Limb (tissue), 2 donors: ENCODE measurements around the gene NUCB1.
"Not testable (repeated sequence)": the region's sequence is repeated elsewhere in the genome, so short reads cannot be mapped to it uniquely, and the experiment has no call there.

Experiments
- DNase-seq, 2 donors: peaks; one replicate each; pipeline ENCODE4 v3.0.0-alpha.2; 2016; ENCODE audit errors: extremely low spot score in 2 of 2

NUCB1 gene

DNA sequence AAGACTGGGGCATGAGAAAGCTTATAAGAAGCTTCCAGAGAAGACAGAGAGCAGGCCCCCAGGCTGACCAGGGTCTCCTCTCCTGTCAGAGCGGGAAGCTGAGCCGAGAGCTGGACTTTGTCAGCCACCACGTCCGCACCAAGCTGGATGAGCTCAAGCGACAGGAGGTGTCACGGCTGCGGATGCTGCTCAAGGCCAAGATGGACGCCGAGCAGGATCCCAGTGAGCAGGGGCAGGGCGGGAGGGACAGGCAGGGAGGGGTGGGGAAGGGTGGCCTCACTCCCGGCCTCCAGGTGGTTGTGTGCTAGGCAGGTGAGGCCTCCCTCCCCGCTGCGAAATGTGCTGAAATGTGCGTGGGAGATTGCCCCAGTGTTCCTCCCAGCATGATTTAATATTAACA, 5.6 kb downstream of the NUCB1 start:
- DNase-seq = no peak

DNA sequence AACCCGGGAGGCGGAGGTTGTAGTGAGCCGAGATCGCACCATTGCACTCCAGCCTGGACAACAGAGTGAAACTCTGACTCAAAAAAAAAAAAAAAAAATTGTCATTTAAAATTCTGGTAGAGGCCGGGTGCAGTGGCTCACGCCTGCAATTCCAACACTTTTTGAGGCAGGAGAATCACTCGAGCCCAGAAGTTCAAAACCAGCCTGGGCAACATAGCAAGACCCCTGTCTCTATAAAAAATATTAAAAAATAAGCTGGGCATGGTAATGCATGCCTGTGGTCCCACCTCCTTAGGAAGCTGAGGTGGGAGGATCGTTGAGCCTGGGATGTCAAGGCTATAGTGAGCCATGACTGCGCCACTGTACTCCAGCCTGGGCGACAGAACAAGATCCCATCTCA, 6.2 kb downstream of the NUCB1 start:
- no peak for DNase-seq

GRCh38 chr19:48907671-48908070, 7.6 kb downstream of the NUCB1 start:
- no peak for DNase-seq

GRCh38 chr19:48909424-48910077, 9.4 kb downstream of the NUCB1 start:
- DNase-seq = not testable (repeated sequence)

DNA sequence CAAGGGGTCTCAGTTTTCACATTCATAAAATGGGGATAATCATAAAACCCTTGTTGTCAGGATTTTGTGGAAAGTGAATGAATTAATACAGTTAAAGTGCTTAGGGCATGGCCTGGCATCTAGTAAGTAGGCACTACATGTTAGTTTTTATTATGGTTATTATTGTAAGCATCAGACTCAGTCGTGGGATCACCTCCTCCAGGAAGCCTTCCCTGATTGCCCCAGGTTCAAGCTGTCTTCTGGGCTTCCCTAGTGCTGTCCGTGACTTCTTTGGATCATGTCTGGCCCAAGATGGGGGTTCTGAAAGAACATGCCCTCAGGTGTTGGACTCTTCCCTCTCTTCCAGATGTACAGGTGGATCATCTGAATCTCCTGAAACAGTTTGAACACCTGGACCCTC, 10.7 kb downstream of the NUCB1 start:
- DNase-seq = no peak

- DNase-seq = no peak
Measured at GRCh38 chr19:48913114-48913889, 13.2 kb downstream of the NUCB1 start.

DNA sequence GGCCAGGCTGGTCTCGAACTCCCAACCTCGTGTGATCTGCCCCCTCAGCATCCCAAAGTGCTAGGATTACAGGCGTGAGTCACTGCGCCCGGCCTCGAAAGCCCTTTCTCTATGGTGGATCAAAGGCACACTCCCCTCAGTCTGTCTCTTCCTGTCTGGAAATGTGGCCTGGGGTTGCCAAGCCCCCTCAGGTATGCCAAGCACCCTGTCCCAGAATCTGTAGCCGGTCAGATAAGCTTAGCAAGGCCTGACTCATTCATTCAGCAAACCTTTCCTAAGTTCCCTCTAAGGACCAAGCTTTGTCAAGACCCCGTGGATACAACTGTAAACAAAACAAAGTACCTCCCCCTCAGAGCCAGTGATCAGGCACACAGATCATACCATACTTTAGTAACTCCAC, 14.1 kb downstream of the NUCB1 start:
- no peak for DNase-seq

GRCh38 chr19:48915757-48916156, 15.6 kb downstream of the NUCB1 start:
- no peak for DNase-seq

DNA sequence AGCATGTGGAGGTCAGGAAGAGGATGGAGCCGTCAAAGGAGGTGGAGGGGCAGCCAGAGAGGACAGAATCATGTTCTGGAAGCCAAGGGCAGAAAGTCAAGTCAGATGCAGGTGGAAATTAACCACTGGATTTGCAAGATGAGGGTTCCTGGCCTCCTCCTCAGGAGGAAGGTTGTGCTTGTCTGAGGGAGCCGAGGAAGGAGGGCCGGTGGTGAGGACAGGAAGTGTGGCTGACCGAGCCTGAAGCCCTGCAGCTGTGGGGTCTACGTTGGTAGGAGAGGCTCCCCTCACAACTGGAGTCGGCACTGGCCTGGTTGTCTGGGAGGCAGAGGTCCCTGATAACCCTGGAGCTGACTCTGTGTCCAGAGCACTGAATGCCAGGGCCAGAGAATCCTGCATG, 18.0 kb downstream of the NUCB1 start:
- DNase-seq = no peak

- no peak for DNase-seq
Measured at GRCh38 chr19:48918801-48919247, 18.7 kb downstream of the NUCB1 start.

GRCh38 chr19:48919271-48919670, 19.2 kb downstream of the NUCB1 start:
- DNase-seq = not testable (repeated sequence)

DNA sequence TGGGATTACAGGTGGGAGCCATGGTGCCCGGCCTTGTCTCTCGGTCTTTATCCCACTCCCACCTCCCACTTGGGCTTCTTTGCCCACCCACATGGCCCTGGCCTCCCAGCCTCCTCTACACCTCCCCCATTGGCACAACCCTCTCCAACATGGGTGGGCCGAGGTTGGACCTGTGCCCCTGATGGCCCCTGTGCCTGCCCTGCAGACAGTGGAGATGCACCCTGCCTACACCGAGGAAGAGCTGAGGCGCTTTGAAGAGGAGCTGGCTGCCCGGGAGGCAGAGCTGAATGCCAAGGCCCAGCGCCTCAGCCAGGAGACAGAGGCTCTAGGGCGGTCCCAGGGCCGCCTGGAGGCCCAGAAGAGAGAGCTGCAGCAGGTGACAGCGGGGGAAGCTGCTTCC, 20.8 kb downstream of the NUCB1 start:
- no peak for DNase-seq

DNA sequence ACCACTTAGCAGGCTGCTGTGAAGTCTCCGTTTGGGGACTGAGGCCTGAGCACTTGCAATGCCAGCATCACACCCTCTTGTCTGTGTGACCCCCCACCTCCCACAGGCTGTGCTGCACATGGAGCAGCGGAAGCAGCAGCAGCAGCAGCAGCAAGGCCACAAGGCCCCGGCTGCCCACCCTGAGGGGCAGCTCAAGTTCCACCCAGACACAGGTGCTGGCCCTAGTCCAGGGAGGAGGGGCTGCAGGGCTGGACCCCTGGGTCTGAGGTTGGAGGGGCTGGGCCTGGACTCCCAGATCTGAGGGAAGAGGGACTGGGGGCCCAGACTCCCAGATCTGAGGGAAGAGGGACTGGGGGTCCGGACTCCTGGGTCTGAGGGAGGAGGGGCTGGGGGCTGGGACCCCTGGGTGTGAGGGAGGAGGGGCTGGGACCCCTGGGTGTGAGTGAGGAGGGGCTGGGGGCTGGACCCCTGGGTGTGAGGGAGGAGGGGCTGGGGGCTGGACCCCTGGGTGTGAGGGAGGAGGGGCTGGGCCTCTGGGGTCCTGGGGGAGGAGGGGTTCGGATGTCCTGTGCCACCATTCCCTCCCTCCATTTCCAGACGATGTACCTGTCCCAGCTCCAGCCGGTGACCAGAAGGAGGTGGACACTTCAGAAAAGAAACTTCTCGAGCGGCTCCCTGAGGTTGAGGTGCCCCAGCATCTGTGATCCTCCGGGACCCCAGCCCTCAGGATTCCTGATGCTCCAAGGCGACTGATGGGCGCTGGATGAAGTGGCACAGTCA, 21.8 kb downstream of the NUCB1 start:
- no peak for DNase-seq

- DNase-seq = no peak
Measured at GRCh38 chr19:48922548-48923490, 22.7 kb downstream of the NUCB1 start.

- no peak for DNase-seq
Measured at GRCh38 chr19:48925240-48925843, 25.2 kb downstream of the NUCB1 start.

DNA sequence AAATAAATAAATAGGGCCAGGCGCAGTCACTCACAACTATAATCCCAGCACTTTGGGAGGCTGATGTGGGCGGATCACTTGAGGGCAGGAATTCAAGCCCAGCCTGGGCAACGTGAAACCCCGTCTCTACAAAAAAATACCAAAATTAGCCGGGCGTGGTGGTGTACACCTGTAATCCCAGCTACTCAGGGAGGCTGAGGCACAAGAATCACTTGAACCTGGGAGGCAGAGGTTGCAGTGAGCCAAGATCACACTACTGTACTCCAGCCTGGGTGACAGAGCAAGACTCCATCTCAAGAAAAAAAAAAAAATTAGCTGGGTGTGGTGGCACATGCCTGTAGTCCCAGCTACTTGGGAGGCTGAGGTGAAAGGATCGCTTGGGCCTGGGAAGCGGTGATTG, 25.8 kb downstream of the NUCB1 start:
- DNase-seq = not testable (repeated sequence)

DNA sequence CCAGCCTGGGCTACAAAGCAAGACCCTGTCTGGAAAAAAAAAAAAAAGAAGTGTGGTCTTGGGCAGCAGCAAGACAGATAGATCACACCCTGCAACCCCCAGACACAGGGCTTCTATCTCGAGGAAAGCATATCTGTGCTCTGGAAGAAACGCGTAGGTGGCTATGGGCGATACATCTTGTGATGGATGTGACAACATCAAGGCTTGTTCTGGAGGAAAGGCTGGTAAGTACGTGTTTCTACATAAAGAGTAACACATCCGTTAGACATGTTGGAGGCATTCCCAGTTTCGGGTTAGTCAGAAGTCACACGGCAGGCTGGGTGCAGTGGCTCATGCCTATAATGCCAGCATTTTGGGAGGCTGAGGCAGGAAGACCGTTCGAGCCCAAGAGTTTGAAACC, 26.8 kb downstream of the NUCB1 start:
- DNase-seq = no peak

DNA sequence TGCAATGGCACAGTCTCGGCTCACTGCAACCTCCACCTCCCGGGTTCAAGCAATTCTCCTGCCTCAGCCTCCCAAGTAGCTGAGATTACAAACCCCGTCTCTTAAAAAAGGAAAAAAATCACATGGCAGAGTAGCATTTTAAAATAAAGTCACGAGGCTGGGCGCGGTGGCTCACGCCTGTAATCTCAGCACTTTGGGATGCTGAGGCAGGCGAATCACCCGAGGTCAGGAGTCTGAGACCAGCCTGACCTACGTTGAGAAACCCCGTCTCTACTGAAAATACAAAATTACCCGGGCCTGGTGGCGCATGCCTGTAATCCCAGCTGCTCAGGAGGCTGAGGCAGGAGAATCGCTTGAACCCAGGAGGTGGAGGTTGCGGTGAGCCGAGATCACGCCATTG, 27.6 kb downstream of the NUCB1 start:
- DNase-seq = not testable (repeated sequence)

GRCh38 chr19:48928164-48929025, 28.3 kb downstream of the NUCB1 start:
- DNase-seq = no peak
